ENCODE data around the gene UNC5C. TPM values are rescaled to one million over a fixed set of nuclear protein-coding genes. Genes with fewer than 3 reads are reported as not detected.

The UNC5C gene
- total and polyA plus RNA-seq, 2 of the 4 experiments (the other 2 are of a cell fraction) = under 0.01 TPM

GRCh38 chr4:95155759-95156451 lies 392.9 kb downstream of the UNC5C start:
- Histone ChIP-seq H2AFZ (replicated peaks; ENCODE audit: low read length, poor library complexity) (no peak overlapping the region), H3K56ac (ENCODE audit: extremely low read depth, insufficient read depth, low read length) (no peak overlapping the region), H3K4me2 (ENCODE audit: low read depth, low read length) (peak overlapping the region; percentile 82; the same call in 1 of the 2 replicates), H4K91ac (ENCODE audit: insufficient read depth, low read depth, low read length) (no peak overlapping the region), H3K27me3 (ENCODE audit: control insufficient read depth, insufficient read depth, low read length) (no peaks in the 10 kb centered on the region; the same call in 1 of the 2 replicates), H3K9ac (ENCODE audit: low read depth, low read length) (no peak overlapping the region), H2BK5ac (ENCODE audit: low read depth, low read length, poor library complexity, severe bottlenecking) (no peak overlapping the region), H2BK15ac (ENCODE audit: low read depth, low read length) (no peak overlapping the region), H4K5ac (ENCODE audit: low read depth, low read length) (no peak overlapping the region), H3K9me1 (ENCODE audit: insufficient read depth, low read length) (no peaks in the 10 kb centered on the region), H3K4me3 (ENCODE audit: insufficient read depth, low read depth, low read length) (no peak overlapping the region), H3K79me1 (ENCODE audit: low read depth in 1 of 2, low read length in 2 of 2) (no peaks in the 10 kb centered on the region), H3K14ac (replicated peaks; ENCODE audit: low read depth, low read length) (no peak overlapping the region), H4K8ac (ENCODE audit: low read depth in 2 of 2, low read length in 2 of 2) (no peak overlapping the region), H3K4ac (ENCODE audit: low read depth, low read length) (no peak overlapping the region), H3K27ac (ENCODE audit: insufficient read depth, low read length) (no peak overlapping the region), H4K20me1 (ENCODE audit: insufficient read depth, low read length) (no peaks in the 10 kb centered on the region), H3K4me1 (ENCODE audit: control insufficient read depth, insufficient read depth, low read length) (no peaks in the 10 kb centered on the region), H3K36me3 (ENCODE audit: control insufficient read depth, insufficient read depth, low read length) (no peaks in the 10 kb centered on the region), H3K9me3 (ENCODE audit: control insufficient read depth, insufficient read depth, low read length) (no peaks in the 10 kb centered on the region), H3K23ac (ENCODE audit: low read depth, low read length) (no peak overlapping the region), H2BK120ac (ENCODE audit: low read depth, low read length) (no peak overlapping the region), H2AK5ac (ENCODE audit: low read depth, low read length) (no peak overlapping the region), H3K18ac (ENCODE audit: low read depth, low read length) (no peak overlapping the region), H2BK20ac (ENCODE audit: low read depth, low read length) (no peak overlapping the region), H2AK9ac (replicated peaks; ENCODE audit: low read depth, low read length, poor library complexity) (no peak overlapping the region)
- CTCF ChIA-PET = interaction anchor here (0.7 kb wide), 2 partner anchors 974 to 1583 kb away, joined by 3 to 7 read pairs; no protein-coding TSS in a partner anchor
- no TSS peak for BruUV-seq (replicated peaks)
- POLR2A ChIA-PET (ENCODE audit: unreplicated experiment) = no interaction called here
- WGBS, 2 experiments (ENCODE audit: extremely low coverage in 2 of 2, insufficient read length in 1 of 2) = no CpG with 5 or more reads among the region's 2 CpGs
- ATAC-seq (ENCODE audit: low read depth) (peak; percentile 53), DNase-seq (peak; percentile 41)
- TF ChIP-seq RAD21 (IDR thresholded peaks at IDR 0.05; ENCODE audit: low read length) = peak; percentile 46
- TF ChIP-seq CTCF (conservative IDR thresholded peaks at IDR 0.05; ENCODE audit: low read depth, low read length) = peak; percentile 71
- TF ChIP-seq CHD1 (IDR thresholded peaks at IDR 0.05; ENCODE audit: low read depth, low read length) = no peak
- intact Hi-C loops (cut with micrococcal nuclease) (no loop called here), dilution Hi-C loops (cut with HindIII; ENCODE audit: low sequenced_read_pairs, unreplicated experiment) (no loop called here), in situ Hi-C loops (cut with MboI; ENCODE audit: low sequenced_read_pairs) (no loop called here)
